GM12875 (cell line): Measurements from ENCODE around the gene TLR10.

Experiments
- H3K4me3 ChIP-seq: one replicate; pipeline ENCODE4 v1.5.1; 2011; ENCODE audit warnings: low read depth, low read length, control low read depth
- TF ChIP-seq, protein P1 (sequence below): IDR thresholded peaks from 2 replicates; pipeline ENCODE4 v1.5.1; 2011; ENCODE audit warnings: low read depth, mild to moderate bottlenecking, control low read depth, inconsistent platforms, low read length, moderate library complexity, borderline replicate concordance; ENCODE audit not compliant: insufficient read depth

The TLR10 gene

DNA sequence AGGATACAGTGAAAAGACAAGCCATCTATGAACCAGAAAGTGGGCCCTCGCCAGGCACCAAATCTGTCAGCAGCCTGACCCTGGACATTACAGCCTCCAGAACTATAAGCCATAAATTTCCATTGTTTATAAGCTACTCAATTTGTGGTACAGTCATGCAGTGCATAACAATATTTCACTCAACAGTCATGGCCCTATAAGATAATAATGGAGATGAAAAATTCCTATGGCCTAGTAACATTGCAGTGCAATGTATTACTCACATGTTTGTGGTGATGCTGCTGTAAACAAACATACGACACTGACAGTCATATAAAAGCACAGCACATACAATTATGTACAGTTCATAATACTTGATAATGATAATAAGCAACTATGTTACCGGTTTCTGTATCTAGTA lies 38.9 kb upstream of the TLR10 start:
- no peak overlapping the region for H3K4me3 ChIP-seq
- TF ChIP-seq, protein P1, sequence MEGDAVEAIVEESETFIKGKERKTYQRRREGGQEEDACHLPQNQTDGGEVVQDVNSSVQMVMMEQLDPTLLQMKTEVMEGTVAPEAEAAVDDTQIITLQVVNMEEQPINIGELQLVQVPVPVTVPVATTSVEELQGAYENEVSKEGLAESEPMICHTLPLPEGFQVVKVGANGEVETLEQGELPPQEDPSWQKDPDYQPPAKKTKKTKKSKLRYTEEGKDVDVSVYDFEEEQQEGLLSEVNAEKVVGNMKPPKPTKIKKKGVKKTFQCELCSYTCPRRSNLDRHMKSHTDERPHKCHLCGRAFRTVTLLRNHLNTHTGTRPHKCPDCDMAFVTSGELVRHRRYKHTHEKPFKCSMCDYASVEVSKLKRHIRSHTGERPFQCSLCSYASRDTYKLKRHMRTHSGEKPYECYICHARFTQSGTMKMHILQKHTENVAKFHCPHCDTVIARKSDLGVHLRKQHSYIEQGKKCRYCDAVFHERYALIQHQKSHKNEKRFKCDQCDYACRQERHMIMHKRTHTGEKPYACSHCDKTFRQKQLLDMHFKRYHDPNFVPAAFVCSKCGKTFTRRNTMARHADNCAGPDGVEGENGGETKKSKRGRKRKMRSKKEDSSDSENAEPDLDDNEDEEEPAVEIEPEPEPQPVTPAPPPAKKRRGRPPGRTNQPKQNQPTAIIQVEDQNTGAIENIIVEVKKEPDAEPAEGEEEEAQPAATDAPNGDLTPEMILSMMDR = no peak

DNA sequence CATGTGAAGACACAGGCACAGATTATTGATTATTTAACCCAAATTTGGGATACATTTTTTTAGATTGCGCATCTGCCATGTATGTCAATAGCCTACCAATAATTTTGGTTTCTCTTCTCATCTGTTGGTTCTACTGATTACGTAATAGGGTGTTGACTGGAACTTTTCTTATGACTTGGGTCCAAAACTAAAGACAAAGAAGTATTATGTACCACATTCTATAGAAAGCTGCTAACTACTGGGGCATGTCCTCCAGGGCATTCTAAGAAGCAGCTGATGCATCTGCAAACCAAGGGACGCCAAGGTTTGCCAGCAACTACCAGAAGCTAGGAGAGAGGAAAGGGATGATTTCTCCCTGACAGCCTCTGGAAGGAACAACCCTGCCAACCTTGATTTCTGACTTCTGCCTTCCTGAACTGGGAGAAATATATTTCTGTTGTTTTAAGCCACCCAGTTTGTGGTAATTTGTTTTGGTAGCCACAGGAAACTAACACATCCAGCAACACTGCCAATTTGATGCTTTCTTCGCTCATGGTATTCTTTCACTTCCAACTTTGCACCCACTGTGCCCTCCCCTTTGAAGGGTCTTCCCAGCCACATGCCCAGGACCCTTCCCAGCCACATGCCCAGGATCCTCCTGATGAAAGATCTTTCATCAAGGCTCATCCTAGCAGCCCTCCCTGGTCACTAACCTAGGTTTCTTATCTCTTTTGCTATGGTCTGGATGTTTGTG lies 37.7 kb upstream of the TLR10 start:
- H3K4me3 ChIP-seq = no peak overlapping the region
- TF ChIP-seq, protein P1 = no peak

DNA sequence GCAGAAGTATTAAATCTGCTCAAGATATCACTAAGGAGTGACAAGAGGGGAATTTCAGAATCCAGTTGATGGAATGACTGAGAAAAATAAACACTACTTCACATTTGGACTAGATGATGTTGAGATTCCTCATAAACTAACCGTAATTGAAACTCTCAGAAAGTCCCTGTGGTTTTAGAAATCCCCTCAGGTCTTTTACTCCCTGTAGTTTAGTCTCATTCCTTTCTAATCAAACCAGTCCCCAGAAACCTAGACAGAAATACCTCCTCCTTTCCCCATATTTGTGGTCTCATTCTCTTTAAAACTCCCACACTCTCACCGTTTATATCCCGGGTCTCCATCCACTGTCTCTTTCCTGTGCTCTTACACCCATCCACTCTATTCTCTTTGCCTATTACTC lies 36.8 kb upstream of the TLR10 start:
- TF ChIP-seq, protein P1 = no peak
- H3K4me3 ChIP-seq = no peak overlapping the region

DNA sequence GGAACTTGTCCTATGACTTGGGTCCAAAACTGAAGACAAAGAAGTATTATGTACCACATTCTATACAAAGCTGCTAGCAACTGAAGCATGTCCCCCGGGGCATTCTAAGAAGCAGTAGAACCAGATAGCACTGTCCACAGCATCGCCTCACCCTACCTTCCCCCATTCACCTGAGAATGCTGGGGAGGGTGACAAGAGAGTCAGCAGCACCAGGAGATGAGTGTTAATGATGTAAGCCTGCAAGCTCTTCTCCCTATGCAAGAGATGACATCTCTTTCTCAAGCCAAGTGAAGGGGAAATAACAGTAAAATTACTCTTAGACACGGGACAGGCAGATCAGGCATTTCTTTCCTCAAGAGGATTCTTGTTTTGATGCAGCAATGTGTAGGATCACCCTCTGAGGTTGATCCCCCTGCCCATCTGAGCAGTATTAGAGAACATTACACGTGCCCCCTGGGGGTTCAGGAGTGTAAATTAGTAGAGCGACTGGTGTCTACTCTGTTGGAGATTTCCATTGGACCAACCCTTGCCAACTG lies 35.7 kb upstream of the TLR10 start:
- H3K4me3 ChIP-seq = no peak overlapping the region
- TF ChIP-seq, protein P1 = no peak

DNA sequence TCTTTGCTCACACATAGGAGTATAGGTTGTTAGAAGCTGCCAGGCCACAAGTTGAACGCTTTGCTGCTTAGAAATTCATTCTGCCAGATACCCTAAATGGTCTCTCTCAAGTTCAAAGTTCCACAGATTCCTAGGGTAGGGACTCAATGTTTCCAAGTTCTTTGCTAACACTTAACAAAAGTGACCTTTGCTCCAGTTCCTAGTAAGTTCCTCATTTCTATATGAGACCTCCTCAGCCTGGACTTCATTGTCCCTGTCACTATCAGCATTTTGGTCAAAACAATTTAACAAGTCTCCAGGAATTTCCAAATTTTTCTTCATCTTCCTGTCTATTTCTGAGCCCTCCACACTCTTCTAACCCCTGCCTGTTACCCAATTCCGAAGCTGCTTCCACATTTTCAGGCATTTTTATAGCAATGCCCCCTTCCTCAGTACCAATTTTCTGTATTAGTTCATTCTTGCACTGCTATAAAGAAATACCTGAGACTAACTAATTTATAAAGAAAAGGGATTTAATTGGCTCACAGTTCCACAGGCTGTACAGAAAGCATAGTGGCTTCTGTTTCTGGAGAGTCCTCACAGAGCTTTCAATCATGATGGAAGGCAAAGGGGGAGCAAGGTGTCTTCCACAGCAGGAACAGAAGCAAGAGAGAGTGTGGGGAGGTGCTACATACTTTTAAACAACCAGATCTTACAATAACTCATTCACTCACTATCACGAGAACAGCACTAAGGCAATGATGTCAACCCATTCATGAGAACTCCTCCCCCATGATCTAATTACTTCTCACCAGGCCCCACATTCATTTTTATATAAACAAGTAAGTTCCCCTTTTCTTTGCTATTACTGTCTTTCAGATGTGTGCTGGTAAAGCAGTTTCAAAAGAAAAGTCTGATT lies 33.3 kb upstream of the TLR10 start:
- H3K4me3 ChIP-seq = no peak overlapping the region
- TF ChIP-seq, protein P1 = no peak

DNA sequence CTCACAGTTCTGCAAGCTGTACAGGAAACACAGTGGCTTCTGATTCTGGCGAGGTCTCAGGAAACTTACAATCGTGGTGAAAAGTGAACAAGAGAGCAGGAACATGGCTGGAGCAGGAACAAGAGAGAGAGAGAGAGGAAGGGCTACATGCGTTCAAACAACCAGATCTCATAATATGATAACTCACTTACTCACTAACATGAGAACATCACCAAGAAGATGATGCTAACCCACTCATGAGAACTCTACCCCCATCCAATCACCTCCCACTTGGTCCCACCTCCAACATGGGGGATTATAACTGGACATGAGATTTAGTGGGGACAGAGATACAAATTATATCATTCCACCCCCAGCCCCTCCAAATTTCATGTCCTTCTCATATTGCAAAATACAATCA lies 31.6 kb upstream of the TLR10 start:
- no peak overlapping the region for H3K4me3 ChIP-seq
- TF ChIP-seq, protein P1 = no peak
